Heart left ventricle (tissue), 13 donors: ENCODE measurements around the gene KCNMA1.

Source experiments
- CTCF ChIP-seq, 12 donors: fragments of 200-600 bp; sonication (generic) in 4 of 12; IDR thresholded peaks; one replicate each; pipeline versions ENCODE4 v1.5.0 to v1.8.0; 2018 to 2022; ENCODE audit warnings: antibody characterized with exemption in 12 of 12, mild to moderate bottlenecking in 5 of 12
- POLR2A ChIP-seq, 2 donors: fragments of 450-650 bp; IDR thresholded peaks; one replicate each; pipeline ENCODE4 v1.6.1; 2017; ENCODE audit warnings: antibody characterized with exemption in 2 of 2, mild to moderate bottlenecking in 2 of 2, moderate library complexity in 2 of 2
- donor health status: ischemic (EF 13 %, LVEDD 7.1; RV severe dilation, severe dysfunction).
- donor health status: DM: no; HTN: yes; CAD: no.
- donor health status: DM: no; HTN: no; CAD: no.
- donor health status: ischemic (EF 25% LVEDD 6.9; RV normal size, moderate dysfunction).
- donor health status: ischemic (EF 25% LVEDD 5.7; RV mildly dilated, moderate dysfunction).
- donor health status: ischemic (EF 35%, LVEDD 5.7; RV mildly dilated, moderate dysfunction).
- donor health status: nonischemic (EF 11% LVEDD 7.7; RV severe dilation, severe dysfunction).
- donor health status: DM: yes; HTN: yes; CAD: no.
- donor health status: PGD.
- donor health status: ischemic (EF 29% LVEDD 5.4; RV normal size, mild dysfunction).
- donor health status: nonischemic (EF 23%, LVEDD 6.1; RV moderate dilation, normal function).

DNA sequence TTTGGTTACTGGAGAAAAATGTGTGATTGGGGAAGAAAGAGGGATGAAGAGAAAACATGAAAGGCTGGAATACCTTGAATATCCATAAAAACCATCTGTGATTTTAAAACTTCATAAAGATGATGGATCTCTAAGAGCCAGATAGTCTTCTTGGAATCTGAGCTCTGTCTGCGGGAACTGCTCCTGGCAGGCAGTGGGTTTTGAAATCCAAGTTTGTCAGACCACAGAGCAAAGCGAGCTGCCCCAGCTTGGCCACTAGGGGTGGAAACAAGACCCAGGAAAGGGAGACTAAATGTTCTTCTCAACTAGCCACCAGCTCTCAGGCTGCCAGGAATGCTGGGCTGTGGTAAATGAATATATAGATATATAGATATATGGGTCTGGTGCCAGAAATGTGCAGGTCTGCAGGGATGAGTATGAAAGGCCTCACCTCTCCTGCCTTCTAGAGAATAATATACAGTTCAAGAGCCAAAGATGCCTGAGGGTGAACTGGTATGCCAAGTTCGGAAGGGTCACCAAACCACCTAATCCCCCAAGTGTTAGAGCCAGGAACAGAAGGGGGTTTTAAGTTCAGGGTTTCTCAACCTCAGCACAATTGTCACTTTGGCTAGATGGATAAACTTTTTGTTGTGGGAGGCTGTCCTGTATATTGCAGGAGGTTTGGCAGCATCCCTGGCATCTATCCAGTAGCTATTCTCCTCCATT, 208.8 kb downstream of the KCNMA1 start:
- TF ChIP-seq CTCF (IDR thresholded peaks at IDR 0.05), result peak in 6 of 12 donors; percentile 29 to 57 (median 38)
- no peak for TF ChIP-seq POLR2A (IDR thresholded peaks at IDR 0.05)
